ENCODE results near the gene TFR2. TPM values are rescaled to one million over a fixed set of nuclear protein-coding genes. Genes with fewer than 3 reads are reported as not detected.
A peak's percentile ranks its signal among the peaks of the same experiment; 100 is the strongest.

Gene TFR2
- total and polyA plus RNA-seq, 12 donors: 0.20 to 0.58 (median 0.49) TPM; not detected in 7

- 92 to 93% methylated on average over 4 of the region's 4 CpGs for WGBS, 2 donors
- ATAC-seq (no peak), DNase-seq (no peak)
- H3K9me3 ChIP-seq: no peaks in the 10 kb centered on the region
- H3K36me3 ChIP-seq: no peaks in the 10 kb centered on the region
- no peak overlapping the region for H3K27ac ChIP-seq
- intact Hi-C loops (cut with DNase I): no loop called here
- H3K4me1 ChIP-seq: peaks cover 0 to 13% (median 0%) of the 10 kb centered on the region in 9 donors
- no peak for TF ChIP-seq CTCF (IDR thresholded peaks at IDR 0.05)
- no peak overlapping the region for H3K4me3 ChIP-seq
- no peaks in the 10 kb centered on the region for H3K27me3 ChIP-seq
Observed at GRCh38 chr7:100598425-100598824, 42.9 kb downstream of the TFR2 start.

GRCh38 chr7:100595188-100595587, 46.2 kb downstream of the TFR2 start:
- no peak for TF ChIP-seq CTCF (IDR thresholded peaks at IDR 0.05)
- no peak for DNase-seq
- H3K4me3 ChIP-seq: no peak overlapping the region
- intact Hi-C loops (cut with DNase I): no loop called here
- peaks cover 0 to 5% (median 0%) of the 10 kb centered on the region in 7 donors for H3K27me3 ChIP-seq
- ATAC-seq: no peak
- H3K4me1 ChIP-seq: peaks cover 0 to 9% (median 6%) of the 10 kb centered on the region in 9 donors
- no peak overlapping the region for H3K27ac ChIP-seq
- H3K36me3 ChIP-seq: no peaks in the 10 kb centered on the region
- no peaks in the 10 kb centered on the region for H3K9me3 ChIP-seq
- WGBS, 2 donors: 95 to 97% methylated on average over 7 of the region's 7 CpGs

- H3K4me3 ChIP-seq: no peak overlapping the region
- WGBS, 2 donors: 95% methylated on average over 17 of the region's 17 CpGs
- DNase-seq (no peak), ATAC-seq (no peak)
- no peak for TF ChIP-seq CTCF (IDR thresholded peaks at IDR 0.05)
- no peak overlapping the region for H3K27ac ChIP-seq
- no peaks in the 10 kb centered on the region for H3K9me3 ChIP-seq
- peaks cover 0 to 14% (median 0%) of the 10 kb centered on the region in 7 donors for H3K27me3 ChIP-seq
- peaks cover 4 to 30% (median 19%) of the 10 kb centered on the region in 9 donors for H3K4me1 ChIP-seq
- intact Hi-C loops (cut with DNase I): no loop called here
- no peaks in the 10 kb centered on the region for H3K36me3 ChIP-seq
Observed at GRCh38 chr7:100591596-100591995, 49.8 kb downstream of the TFR2 start.

DNA sequence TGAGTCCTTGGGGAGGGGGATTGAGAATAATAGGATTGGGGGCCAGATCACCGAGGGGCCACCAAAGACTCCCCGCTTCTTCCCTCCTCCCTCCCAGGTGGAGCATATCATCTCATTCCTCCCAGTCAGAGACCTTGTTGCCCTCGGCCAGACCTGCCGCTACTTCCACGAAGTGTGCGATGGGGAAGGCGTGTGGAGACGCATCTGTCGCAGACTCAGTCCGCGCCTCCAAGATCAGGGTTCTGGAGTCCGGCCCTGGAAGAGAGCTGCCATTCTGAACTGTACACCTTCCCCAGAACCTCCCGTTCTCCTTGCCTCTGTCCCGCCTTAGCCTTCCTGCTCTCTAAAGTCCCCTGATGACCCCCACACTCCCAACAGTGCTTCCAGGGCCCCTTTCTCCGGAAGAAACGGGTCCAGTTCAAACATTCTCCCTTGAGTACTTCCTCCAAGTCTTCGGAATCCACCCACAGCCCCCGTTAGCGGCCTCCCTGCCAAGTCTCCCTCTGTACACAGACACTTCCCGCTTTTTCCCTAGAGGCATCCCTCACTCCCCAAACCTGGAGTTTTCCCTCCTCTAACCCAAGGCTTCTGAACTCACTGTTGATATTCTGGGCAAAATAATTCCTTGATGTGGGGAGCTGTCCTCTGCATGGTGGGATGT, 51.1 kb downstream of the TFR2 start:
- WGBS, 2 donors: 29 to 44% methylated on average over 20 of the region's 20 CpGs
- H3K27ac ChIP-seq: peak overlapping the region in 9 of 10 donors; percentile 58 to 84 (median 70)
- intact Hi-C loops (cut with DNase I): no loop called here
- peak overlapping the region in 8 of 10 donors; percentile 13 to 47 (median 38) for H3K4me3 ChIP-seq
- DNase-seq (peak; percentile 61 to 71), ATAC-seq (no peak)
- peaks cover 0 to 14% (median 0%) of the 10 kb centered on the region in 7 donors for H3K27me3 ChIP-seq
- no peaks in the 10 kb centered on the region for H3K9me3 ChIP-seq
- H3K36me3 ChIP-seq: no peaks in the 10 kb centered on the region
- no peak for TF ChIP-seq CTCF (IDR thresholded peaks at IDR 0.05)
- peaks cover 4 to 33% (median 22%) of the 10 kb centered on the region in 9 donors for H3K4me1 ChIP-seq

Data from heart right ventricle (tissue), 16 donors.